Measurements from ENCODE around the gene TMA7B.

GRCh38 chr22:39988386-39989114 is 28.4 kb downstream of the TMA7B start:
- TF ChIP-seq CTCF (IDR thresholded peaks at IDR 0.05) = no peak
- TF ChIP-seq POLR2A (IDR thresholded peaks at IDR 0.05) = no peak

All from gastroesophageal sphincter (tissue), 3 donors.